ENCODE measurements around the gene OR14C36. TPM values are rescaled to one million over a fixed set of nuclear protein-coding genes. Genes with fewer than 3 reads are reported as not detected.

Gene OR14C36
- polyA plus RNA-seq, 1 of the 3 experiments (the other 2 are of a cell fraction): not detected

DNA sequence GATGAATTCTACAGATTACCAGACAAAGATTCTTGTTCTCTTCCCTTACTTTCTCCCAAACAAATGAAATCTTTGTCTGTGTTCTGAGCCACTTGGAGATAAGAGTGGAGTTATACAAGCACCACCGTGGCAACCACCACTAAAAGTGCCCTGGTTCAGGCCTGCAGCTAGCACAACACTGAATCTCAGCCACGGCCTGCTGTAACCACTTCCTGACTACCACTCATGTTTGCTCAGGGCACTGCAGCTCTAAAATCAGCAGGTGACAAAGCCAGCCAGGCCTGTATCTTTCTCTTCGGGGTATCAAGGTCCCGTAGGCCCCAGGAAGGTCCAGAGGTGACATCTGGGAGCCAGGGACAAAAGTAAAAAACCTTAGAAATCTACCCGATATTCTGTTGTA is 23.8 kb downstream of the OR14C36 start:
- H3K79me2 ChIP-seq (ENCODE audit: insufficient read depth): no peaks in the 10 kb centered on the region
- no peak overlapping the region for H3K4me3 ChIP-seq (ENCODE audit: low read depth in 2 of 2, low read length in 1 of 2)
- no peaks in the 10 kb centered on the region for H3K9me3 ChIP-seq
- H2AFZ ChIP-seq (ENCODE audit: low read depth): no peak overlapping the region
- POLR2A ChIA-PET: no interaction called here
- no peak overlapping the region for H3K4me2 ChIP-seq
- no peaks in the 10 kb centered on the region for H4K20me1 ChIP-seq (ENCODE audit: insufficient read depth)
- CTCF ChIA-PET: no interaction called here
- no peak overlapping the region for H3K9ac ChIP-seq
- H3K36me3 ChIP-seq (replicated peaks in 1 of 2; ENCODE audit: control insufficient read depth in 1 of 2, insufficient read depth in 2 of 2, low read length in 1 of 2): no peaks in the 10 kb centered on the region
- H3K4me1 ChIP-seq (ENCODE audit: control insufficient read depth in 1 of 2, insufficient read depth in 2 of 2, low read depth in 1 of 2, low read length in 1 of 2): no peaks in the 10 kb centered on the region
- no peaks in the 10 kb centered on the region for H3K9me2 ChIP-seq
- H3F3A ChIP-seq (replicated peaks; ENCODE audit: insufficient read depth): no peaks in the 10 kb centered on the region
- 2% methylated on average over 5 of the region's 5 CpGs for WGBS (ENCODE audit: low lambda C conversion rate)
- H3K27ac ChIP-seq (ENCODE audit: low read depth in 2 of 2, low read length in 1 of 2): no peak overlapping the region
- no peaks in the 10 kb centered on the region for H3K27me3 ChIP-seq (ENCODE audit: insufficient read depth)
- TF ChIP-seq JUND (IDR thresholded peaks at IDR 0.05) (no peak), FOXJ3 (CRISPR knock-in tag; IDR thresholded peaks at IDR 0.05) (no peak), MEF2A (IDR thresholded peaks at IDR 0.05; ENCODE audit: borderline replicate concordance, low read depth) (no peak), GATA2 (CRISPR knock-in tag; IDR thresholded peaks at IDR 0.05) (no peak), CTCF (IDR thresholded peaks at IDR 0.05) (no peak), TAF1 (IDR thresholded peaks at IDR 0.05; ENCODE audit: borderline replicate concordance, low read depth, low read length) (no peak)
- TF ChIP-seq, protein P1, sequence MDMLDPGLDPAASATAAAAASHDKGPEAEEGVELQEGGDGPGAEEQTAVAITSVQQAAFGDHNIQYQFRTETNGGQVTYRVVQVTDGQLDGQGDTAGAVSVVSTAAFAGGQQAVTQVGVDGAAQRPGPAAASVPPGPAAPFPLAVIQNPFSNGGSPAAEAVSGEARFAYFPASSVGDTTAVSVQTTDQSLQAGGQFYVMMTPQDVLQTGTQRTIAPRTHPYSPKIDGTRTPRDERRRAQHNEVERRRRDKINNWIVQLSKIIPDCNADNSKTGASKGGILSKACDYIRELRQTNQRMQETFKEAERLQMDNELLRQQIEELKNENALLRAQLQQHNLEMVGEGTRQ (IDR thresholded peaks at IDR 0.05; ENCODE audit: borderline replicate concordance, low read depth, low read length): no peak
- TF ChIP-seq, protein P2, sequence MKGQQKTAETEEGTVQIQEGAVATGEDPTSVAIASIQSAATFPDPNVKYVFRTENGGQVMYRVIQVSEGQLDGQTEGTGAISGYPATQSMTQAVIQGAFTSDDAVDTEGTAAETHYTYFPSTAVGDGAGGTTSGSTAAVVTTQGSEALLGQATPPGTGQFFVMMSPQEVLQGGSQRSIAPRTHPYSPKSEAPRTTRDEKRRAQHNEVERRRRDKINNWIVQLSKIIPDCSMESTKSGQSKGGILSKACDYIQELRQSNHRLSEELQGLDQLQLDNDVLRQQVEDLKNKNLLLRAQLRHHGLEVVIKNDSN (IDR thresholded peaks at IDR 0.05; ENCODE audit: borderline replicate concordance, low read depth): no peak
- DNase-seq: no peak

- CTCF ChIA-PET: no interaction called here
- Histone ChIP-seq H3K4me2 (no peak overlapping the region), H3K79me2 (ENCODE audit: insufficient read depth) (no peaks in the 10 kb centered on the region), H3K27me3 (ENCODE audit: insufficient read depth) (no peaks in the 10 kb centered on the region), H3K27ac (ENCODE audit: low read depth in 2 of 2, low read length in 1 of 2) (no peak overlapping the region), H3K4me3 (ENCODE audit: low read depth in 2 of 2, low read length in 1 of 2) (no peak overlapping the region), H2AFZ (ENCODE audit: low read depth) (no peak overlapping the region), H3K9me3 (no peaks in the 10 kb centered on the region), H3K36me3 (replicated peaks in 1 of 2; ENCODE audit: control insufficient read depth in 1 of 2, insufficient read depth in 2 of 2, low read length in 1 of 2) (no peaks in the 10 kb centered on the region), H3K9me2 (no peaks in the 10 kb centered on the region), H3F3A (replicated peaks; ENCODE audit: insufficient read depth) (no peaks in the 10 kb centered on the region), H3K4me1 (ENCODE audit: control insufficient read depth in 1 of 2, insufficient read depth in 2 of 2, low read depth in 1 of 2, low read length in 1 of 2) (no peaks in the 10 kb centered on the region), H3K9ac (no peak overlapping the region), H4K20me1 (ENCODE audit: insufficient read depth) (no peaks in the 10 kb centered on the region)
- DNase-seq: no peak
- POLR2A ChIA-PET: no interaction called here
- TF ChIP-seq CHD2 (IDR thresholded peaks at IDR 0.05; ENCODE audit: low read length, partially characterized antibody): no peak
- TF ChIP-seq EZH2phosphoT487 (IDR thresholded peaks at IDR 0.05; ENCODE audit: borderline replicate concordance, low read depth): no peak
- TF ChIP-seq SMC3 (IDR thresholded peaks at IDR 0.05; ENCODE audit: low read depth, low read length): no peak
- no peak for TF ChIP-seq RAD21 (IDR thresholded peaks at IDR 0.05; ENCODE audit: low read length)
- TF ChIP-seq, protein P2 (IDR thresholded peaks at IDR 0.05; ENCODE audit: borderline replicate concordance, low read depth): no peak
- no peak for TF ChIP-seq FOSL2 (IDR thresholded peaks at IDR 0.05; ENCODE audit: borderline replicate concordance, low read depth)
- no peak for TF ChIP-seq CTCF (IDR thresholded peaks at IDR 0.05)
- TF ChIP-seq FOXJ3 (CRISPR knock-in tag; IDR thresholded peaks at IDR 0.05): no peak
- 0% methylated on average over 4 of the region's 4 CpGs for WGBS (ENCODE audit: low lambda C conversion rate)
Measured at GRCh38 chr1:248373761-248374160, 25.2 kb downstream of the OR14C36 start.
